Trophoblast cell (in vitro differentiated cells and primary cell): ENCODE measurements around the gene C1R.

Source experiments
- DNase-seq, 2 donors: peaks; one replicate each; pipeline ENCODE4 v3.0.0-alpha.2; 2016
- H2AFZ ChIP-seq: 2 replicates; pipeline ENCODE4 v1.6.1; 2013; ENCODE audit warnings: low read length, moderate library complexity, mild to moderate bottlenecking; ENCODE audit not compliant: insufficient read depth, poor library complexity
- H2AK5ac ChIP-seq: 2 replicates; pipeline ENCODE4 v1.6.1; 2013; ENCODE audit warnings: mild to moderate bottlenecking, low read length
- H2BK120ac ChIP-seq: 2 replicates; pipeline ENCODE4 v1.6.1; 2013; ENCODE audit warnings: low read length, mild to moderate bottlenecking, moderate library complexity; ENCODE audit not compliant: insufficient read depth, poor library complexity
- H2BK12ac ChIP-seq: 2 replicates; pipeline ENCODE4 v1.6.1; 2013; ENCODE audit warnings: mild to moderate bottlenecking, low read length, moderate library complexity
- H2BK5ac ChIP-seq: 2 replicates; pipeline ENCODE4 v1.6.1; 2013; ENCODE audit warnings: low read length, low read depth, moderate library complexity, mild to moderate bottlenecking; ENCODE audit not compliant: poor library complexity
- H3K14ac ChIP-seq: 2 replicates; pipeline ENCODE4 v1.6.1; 2013; ENCODE audit warnings: mild to moderate bottlenecking, low read length
- H3K18ac ChIP-seq: 2 replicates; pipeline ENCODE4 v1.6.1; 2013; ENCODE audit warnings: mild to moderate bottlenecking, low read length
- H3K23ac ChIP-seq: 2 replicates; pipeline ENCODE4 v1.6.1; 2013; ENCODE audit warnings: low read length
- H3K27ac ChIP-seq: 2 replicates; pipeline ENCODE4 v1.5.1; 2013; ENCODE audit warnings: low read depth, mild to moderate bottlenecking, inconsistent platforms, low read length, moderate library complexity
- H3K27me3 ChIP-seq: 2 replicates; pipeline ENCODE4 v1.6.1; 2013; ENCODE audit warnings: inconsistent platforms, mild to moderate bottlenecking, low read length, moderate library complexity; ENCODE audit not compliant: insufficient read depth
- H3K36me3 ChIP-seq, 2 experiments: 1 replicate in 1 of 2; 2 replicates in 1 of 2; pipeline ENCODE4 v1.6.1; 2013; ENCODE audit warnings: low read length in 2 of 2, mild to moderate bottlenecking in 2 of 2, moderate library complexity in 1 of 2; ENCODE audit not compliant: insufficient read depth in 2 of 2, control insufficient read depth in 1 of 2
- H3K4ac ChIP-seq: 2 replicates; pipeline ENCODE4 v1.6.1; 2013; ENCODE audit warnings: low read depth, mild to moderate bottlenecking, low read length, moderate library complexity
- H3K4me1 ChIP-seq, 2 experiments: 1 replicate in 1 of 2; 2 replicates in 1 of 2; pipeline ENCODE4 v1.6.1; 2013; ENCODE audit warnings: low read length in 2 of 2, mild to moderate bottlenecking in 2 of 2, moderate library complexity in 1 of 2; ENCODE audit not compliant: insufficient read depth in 2 of 2, control insufficient read depth in 1 of 2
- H3K4me2 ChIP-seq: 2 replicates; pipeline ENCODE4 v1.6.1; 2013; ENCODE audit warnings: inconsistent platforms, mild to moderate bottlenecking, low read length, moderate library complexity
- H3K4me3 ChIP-seq: 2 replicates; pipeline ENCODE4 v1.5.1; 2013; ENCODE audit warnings: mild to moderate bottlenecking, low read depth, low read length, inconsistent platforms
- H3K79me1 ChIP-seq: one replicate; pipeline ENCODE4 v1.6.1; 2013; ENCODE audit warnings: low read length
- H3K79me2 ChIP-seq: 2 replicates; pipeline ENCODE4 v1.6.1; 2013; ENCODE audit warnings: low read length, mild to moderate bottlenecking; ENCODE audit not compliant: control insufficient read depth, insufficient read depth, poor library complexity
- H3K9ac ChIP-seq: 2 replicates; pipeline ENCODE4 v1.6.1; 2013; ENCODE audit warnings: mild to moderate bottlenecking, low read length
- H3K9me3 ChIP-seq: 2 replicates; pipeline ENCODE4 v1.6.1; 2013; ENCODE audit warnings: low read depth, mild to moderate bottlenecking, control low read depth, inconsistent platforms, low read length; ENCODE audit not compliant: insufficient read depth
- H4K12ac ChIP-seq: 2 replicates; pipeline ENCODE4 v1.6.1; 2013; ENCODE audit warnings: low read depth, mild to moderate bottlenecking, low read length, moderate library complexity
- H4K8ac ChIP-seq: 2 replicates; pipeline ENCODE4 v1.6.1; 2013; ENCODE audit warnings: low read depth, mild to moderate bottlenecking, low read length, moderate library complexity
- H4K91ac ChIP-seq: one replicate; pipeline ENCODE4 v1.6.1; 2013; ENCODE audit warnings: low read depth, mild to moderate bottlenecking, low read length, moderate library complexity
- WGBS: extraction: QIAGEN DNeasy Blood & Tissue Kit; methylation state at CpG from one replicate; pipeline ENCODE4 v1.1.7; 2013; ENCODE audit warnings: missing lambda C conversion rate; ENCODE audit not compliant: insufficient read length, insufficient coverage; ENCODE audit errors: extremely low coverage; 5-methylcytosine and 5-hydroxymethylcytosine counted together

Gene C1R

DNA sequence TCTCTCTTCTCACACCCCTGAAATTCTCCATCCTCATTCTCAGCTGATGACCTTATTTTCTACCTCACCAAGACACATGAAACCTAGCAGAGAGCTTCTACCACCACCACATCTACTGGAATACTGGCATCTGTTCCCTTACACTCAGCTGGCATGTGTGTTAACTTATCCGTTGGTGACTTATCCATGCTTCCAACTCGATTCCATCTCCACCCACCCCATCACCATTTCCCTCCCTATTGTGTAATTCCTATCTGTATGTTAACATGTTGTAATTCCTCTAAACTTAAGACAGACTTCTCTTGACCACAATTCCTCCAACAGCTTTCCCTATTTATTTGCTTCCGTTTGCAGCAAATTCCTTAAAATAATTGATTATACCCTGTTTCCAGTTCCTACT is 16.3 kb downstream of the C1R start:
- WGBS: no CpG with 5 or more reads among the region's 3 CpGs
- no peak overlapping the region for H3K4me2 ChIP-seq
- no peak overlapping the region for H4K91ac ChIP-seq
- no peaks in the 10 kb centered on the region for H3K36me3 ChIP-seq
- no peak overlapping the region for H3K4ac ChIP-seq
- peaks cover 2 to 5% of the 10 kb centered on the region in 2 experiments for H3K4me1 ChIP-seq
- H2AFZ ChIP-seq: no peak overlapping the region
- no peak overlapping the region for H4K12ac ChIP-seq
- no peak overlapping the region for H3K14ac ChIP-seq
- H4K8ac ChIP-seq: no peak overlapping the region
- no peak overlapping the region for H3K27ac ChIP-seq
- no peak overlapping the region for H3K4me3 ChIP-seq
- H3K79me1 ChIP-seq: no peaks in the 10 kb centered on the region
- H3K23ac ChIP-seq: no peak overlapping the region
- no peaks in the 10 kb centered on the region for H3K27me3 ChIP-seq
- no peak overlapping the region for H2BK12ac ChIP-seq
- H2BK5ac ChIP-seq: no peak overlapping the region
- no peaks in the 10 kb centered on the region for H3K9me3 ChIP-seq
- no peak overlapping the region for H3K9ac ChIP-seq
- H2AK5ac ChIP-seq: no peak overlapping the region
- H3K18ac ChIP-seq: no peak overlapping the region
- no peaks in the 10 kb centered on the region for H3K79me2 ChIP-seq
- no peak overlapping the region for H2BK120ac ChIP-seq
- no peak for DNase-seq

DNA sequence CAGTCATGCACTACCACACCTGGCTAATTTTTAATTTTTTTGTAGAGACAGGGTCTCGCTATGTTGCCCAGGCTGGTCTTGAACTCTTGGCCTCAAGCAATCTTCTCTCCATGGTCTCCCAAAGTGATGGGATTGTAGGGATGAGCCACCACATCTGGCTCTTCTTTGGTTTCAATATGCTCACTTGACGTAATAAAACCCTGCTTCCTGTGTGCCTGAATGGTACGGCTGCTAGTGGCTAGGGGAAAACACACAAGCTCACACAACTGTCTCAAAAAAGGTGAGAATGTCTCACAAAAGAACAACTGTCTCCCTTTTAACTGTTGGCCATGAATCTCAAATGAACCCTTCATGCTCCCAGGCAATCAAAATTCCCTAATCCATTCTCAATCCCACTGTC is 16.7 kb downstream of the C1R start:
- Histone ChIP-seq H2AFZ (no peak overlapping the region), H3K4me2 (no peak overlapping the region), H3K4me1 (peaks cover 2 to 4% of the 10 kb centered on the region in 2 experiments), H3K36me3 (no peaks in the 10 kb centered on the region), H3K18ac (no peak overlapping the region), H4K8ac (no peak overlapping the region), H3K79me2 (no peaks in the 10 kb centered on the region), H2BK5ac (no peak overlapping the region), H3K14ac (no peak overlapping the region), H3K27me3 (no peaks in the 10 kb centered on the region), H2AK5ac (no peak overlapping the region), H2BK12ac (no peak overlapping the region), H2BK120ac (no peak overlapping the region), H3K9me3 (no peaks in the 10 kb centered on the region), H3K4ac (no peak overlapping the region), H3K9ac (no peak overlapping the region), H3K27ac (no peak overlapping the region), H3K4me3 (no peak overlapping the region), H4K91ac (no peak overlapping the region), H3K23ac (no peak overlapping the region), H3K79me1 (no peaks in the 10 kb centered on the region), H4K12ac (no peak overlapping the region)
- WGBS: no CpG with 5 or more reads among the region's 3 CpGs
- no peak for DNase-seq

DNA sequence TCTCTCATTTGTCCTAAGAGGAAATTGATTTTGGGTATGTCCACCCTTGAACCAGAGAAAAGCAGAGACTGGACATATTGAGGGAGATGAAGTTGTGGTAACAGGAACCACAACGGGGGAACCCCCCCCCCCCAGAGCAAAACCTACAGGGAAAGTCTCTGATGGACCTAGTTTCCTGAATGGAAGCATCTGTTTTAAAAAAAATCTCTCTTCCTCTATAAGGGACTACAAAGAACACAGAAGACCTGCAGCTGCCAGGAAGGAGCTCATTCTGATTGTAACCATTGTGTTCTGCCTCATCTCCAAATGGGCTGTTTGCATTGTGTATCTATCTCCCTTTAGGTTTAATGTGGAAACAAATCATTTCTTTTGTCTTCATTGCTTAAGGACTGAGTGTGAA is 18.3 kb downstream of the C1R start:
- no CpG with 5 or more reads among the region's 1 CpG for WGBS
- no peaks in the 10 kb centered on the region for H3K79me2 ChIP-seq

DNA sequence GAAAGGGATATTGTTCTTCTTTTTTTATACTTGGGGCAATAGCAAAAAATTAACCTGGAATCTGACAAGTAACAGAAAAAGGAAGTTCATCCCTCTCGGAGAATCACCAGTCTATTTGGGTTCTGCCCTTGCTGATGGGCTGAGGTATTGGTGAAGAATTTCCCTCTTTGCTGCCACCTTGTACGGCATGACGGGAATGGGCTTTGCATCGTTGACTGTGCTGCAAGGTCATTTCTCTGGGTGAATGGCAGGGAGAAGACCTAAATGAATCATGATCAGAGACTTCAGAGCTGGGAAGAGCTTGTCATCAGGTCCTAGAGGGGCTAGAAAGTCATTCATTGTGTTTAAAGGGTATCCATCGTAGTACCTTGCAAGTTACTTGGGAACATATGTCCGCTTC is 19.7 kb downstream of the C1R start:
- no peak overlapping the region for H2BK12ac ChIP-seq
- H3K27ac ChIP-seq: no peak overlapping the region
- H3K14ac ChIP-seq: no peak overlapping the region
- no peaks in the 10 kb centered on the region for H3K36me3 ChIP-seq
- H3K9me3 ChIP-seq: no peaks in the 10 kb centered on the region
- H3K23ac ChIP-seq: no peak overlapping the region
- H3K4me2 ChIP-seq: no peak overlapping the region
- H3K79me1 ChIP-seq: no peaks in the 10 kb centered on the region
- no peak overlapping the region for H3K18ac ChIP-seq
- H2AK5ac ChIP-seq: no peak overlapping the region
- no peak overlapping the region for H2AFZ ChIP-seq
- H3K9ac ChIP-seq: no peak overlapping the region
- no peak overlapping the region for H3K4me3 ChIP-seq
- no peak overlapping the region for H4K8ac ChIP-seq
- no peak overlapping the region for H2BK5ac ChIP-seq
- H4K91ac ChIP-seq: no peak overlapping the region
- DNase-seq: no peak
- peaks cover 2 to 4% of the 10 kb centered on the region in 2 experiments for H3K4me1 ChIP-seq
- no peak overlapping the region for H2BK120ac ChIP-seq
- H3K4ac ChIP-seq: no peak overlapping the region
- no peak overlapping the region for H4K12ac ChIP-seq
- no peaks in the 10 kb centered on the region for H3K79me2 ChIP-seq
- WGBS: no CpG with 5 or more reads among the region's 6 CpGs
- no peaks in the 10 kb centered on the region for H3K27me3 ChIP-seq

More for the DNA sequence above, 18.3 kb downstream of the C1R start:
- Histone ChIP-seq H3K14ac (no peak overlapping the region), H3K4me1 (no peaks in the 10 kb centered on the region), H3K23ac (no peak overlapping the region), H3K79me1 (no peaks in the 10 kb centered on the region), H4K8ac (no peak overlapping the region), H3K27ac (no peak overlapping the region), H3K27me3 (no peaks in the 10 kb centered on the region), H3K36me3 (no peaks in the 10 kb centered on the region), H2BK5ac (no peak overlapping the region), H2BK12ac (no peak overlapping the region), H3K18ac (no peak overlapping the region), H3K9ac (no peak overlapping the region), H2BK120ac (no peak overlapping the region), H2AFZ (no peak overlapping the region), H4K91ac (no peak overlapping the region), H3K4me2 (no peak overlapping the region), H2AK5ac (no peak overlapping the region), H3K9me3 (no peaks in the 10 kb centered on the region), H3K4me3 (no peak overlapping the region), H4K12ac (no peak overlapping the region), H3K4ac (no peak overlapping the region)
- DNase-seq: no peak
